Body of pancreas (tissue), 4 donors: ENCODE measurements around the gene ABI1. TPM values are rescaled to one million over a fixed set of nuclear protein-coding genes. Genes with fewer than 3 reads are reported as not detected.

Source experiments
- ATAC-seq: fragments of 150-250 bp; one replicate; pipeline ENCODE4 v1.9.1; 2016
- DNase-seq, 4 donors: peaks; one replicate each; pipeline ENCODE4 v3.0.0-alpha.2; 2019
- H3K27ac ChIP-seq, 4 donors: fragments of 200-600 bp; sonication (generic); 1 replicate in 3 of 4; 2 replicates in 1 of 4; pipeline versions ENCODE4 v1.5.1 to v1.6.1; 2016 to 2019; ENCODE audit warnings: mild to moderate bottlenecking in 1 of 4, mixed read lengths in 1 of 4, moderate library complexity in 1 of 4
- H3K27me3 ChIP-seq, 2 donors: fragments of 200-600 bp; sonication (generic); one replicate each; pipeline ENCODE4 v1.6.0; 2016; ENCODE audit warnings: mild to moderate bottlenecking in 1 of 2
- H3K36me3 ChIP-seq, 2 donors: fragments of 200-600 bp; sonication (generic); replicated peaks in 1 of 2; 2 replicates each; pipeline ENCODE4 v1.5.1; 2016; ENCODE audit warnings: low read depth in 2 of 2; ENCODE audit not compliant: insufficient read depth in 1 of 2
- H3K4me1 ChIP-seq: fragments of 200-600 bp; sonication (generic); one replicate; pipeline ENCODE4 v1.6.0; 2016
- H3K4me3 ChIP-seq, 2 donors: fragments of 200-600 bp; sonication (generic); 1 replicate in 1 of 2; 2 replicates in 1 of 2; pipeline ENCODE4 v1.5.1; 2016 to 2019
- H3K9me3 ChIP-seq, 3 donors: fragments of 200-600 bp; sonication (generic); 1 replicate in 2 of 3; 2 replicates in 1 of 3; pipeline ENCODE4 v1.5.1; 2016
- POLR2A ChIP-seq, 3 donors: fragments of 450-650 bp; IDR thresholded peaks; one replicate each; pipeline ENCODE4 v1.6.1; 2016; ENCODE audit warnings: antibody characterized with exemption in 3 of 3, mild to moderate bottlenecking in 2 of 3
- WGBS, 2 donors: methylation state at CpG; one replicate each; pipeline ENCODE4 v1.1.5; 2017; 5-methylcytosine and 5-hydroxymethylcytosine counted together
- intact Hi-C: fragments of 100-400 bp; cut with DNase I; formaldehyde crosslinking; loops from one replicate; pipeline ENCODE4 v1.15.1; 2023
- total RNA-seq, 2 donors: library from RNA; depleted of rRNA; stranded (reverse); fragments of >200 nt; gene quantifications; one replicate each; pipeline ENCODE4 v1.1.0, GENCODE V29; 2016
- TF ChIP-seq, protein P1 (sequence below), 7 experiments: fragments of 450-650 bp in 4 of 7; fragments of 200-600 bp in 3 of 7; sonication (generic) in 3 of 7; IDR thresholded peaks; one replicate each; pipeline ENCODE4 v1.5.1; 2016 to 2019; ENCODE audit warnings: antibody characterized with exemption in 7 of 7

ABI1 gene
- total RNA-seq, 2 donors from 2014 or later = 13.5 to 24.9 TPM

DNA sequence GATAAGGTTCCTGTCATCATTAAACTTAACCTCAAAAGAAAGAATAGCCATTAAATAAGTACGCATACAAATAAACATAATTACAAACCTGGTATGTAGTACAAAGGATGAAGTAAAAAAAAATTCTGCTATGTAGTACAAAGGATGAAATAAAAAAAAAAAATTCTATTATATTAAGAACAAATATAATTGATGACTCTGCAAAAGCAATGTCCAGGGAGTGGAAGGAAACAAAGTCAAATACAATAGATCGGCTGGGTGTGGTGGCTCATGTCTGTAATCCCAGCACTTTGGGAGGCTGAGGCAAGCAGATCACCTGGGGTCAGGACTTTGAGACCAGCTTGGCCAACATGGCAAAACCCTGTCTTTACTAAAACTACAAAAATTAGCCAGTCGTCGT lies 56.9 kb downstream of the ABI1 start:
- Histone ChIP-seq H3K4me3 (no peak overlapping the region), H3K27ac (no peak overlapping the region), H3K9me3 (no peaks in the 10 kb centered on the region), H3K4me1 (peaks cover 31% of the 10 kb centered on the region), H3K36me3 (no peaks in the 10 kb centered on the region), H3K27me3 (no peaks in the 10 kb centered on the region)
- no peak for TF ChIP-seq POLR2A (IDR thresholded peaks at IDR 0.05)
- TF ChIP-seq, protein P1, sequence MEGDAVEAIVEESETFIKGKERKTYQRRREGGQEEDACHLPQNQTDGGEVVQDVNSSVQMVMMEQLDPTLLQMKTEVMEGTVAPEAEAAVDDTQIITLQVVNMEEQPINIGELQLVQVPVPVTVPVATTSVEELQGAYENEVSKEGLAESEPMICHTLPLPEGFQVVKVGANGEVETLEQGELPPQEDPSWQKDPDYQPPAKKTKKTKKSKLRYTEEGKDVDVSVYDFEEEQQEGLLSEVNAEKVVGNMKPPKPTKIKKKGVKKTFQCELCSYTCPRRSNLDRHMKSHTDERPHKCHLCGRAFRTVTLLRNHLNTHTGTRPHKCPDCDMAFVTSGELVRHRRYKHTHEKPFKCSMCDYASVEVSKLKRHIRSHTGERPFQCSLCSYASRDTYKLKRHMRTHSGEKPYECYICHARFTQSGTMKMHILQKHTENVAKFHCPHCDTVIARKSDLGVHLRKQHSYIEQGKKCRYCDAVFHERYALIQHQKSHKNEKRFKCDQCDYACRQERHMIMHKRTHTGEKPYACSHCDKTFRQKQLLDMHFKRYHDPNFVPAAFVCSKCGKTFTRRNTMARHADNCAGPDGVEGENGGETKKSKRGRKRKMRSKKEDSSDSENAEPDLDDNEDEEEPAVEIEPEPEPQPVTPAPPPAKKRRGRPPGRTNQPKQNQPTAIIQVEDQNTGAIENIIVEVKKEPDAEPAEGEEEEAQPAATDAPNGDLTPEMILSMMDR (IDR thresholded peaks at IDR 0.05) = no peak
- ATAC-seq (no peak), DNase-seq (no peak)
- intact Hi-C loops = no loop called here
- 91% methylated on average over 4 of the region's 4 CpGs for WGBS, 2 donors

GRCh38 chr10:26802527-26802926 lies 58.2 kb downstream of the ABI1 start:
- WGBS, 2 donors = 94 to 99% methylated on average over 3 of the region's 3 CpGs
- no peak for DNase-seq
- Histone ChIP-seq H3K9me3 (no peaks in the 10 kb centered on the region), H3K4me1 (peaks cover 31% of the 10 kb centered on the region), H3K36me3 (no peaks in the 10 kb centered on the region), H3K27me3 (no peaks in the 10 kb centered on the region), H3K4me3 (no peak overlapping the region), H3K27ac (no peak overlapping the region)
- intact Hi-C loops = no loop called here
- TF ChIP-seq, protein P1 (IDR thresholded peaks at IDR 0.05) = no peak
- TF ChIP-seq POLR2A (IDR thresholded peaks at IDR 0.05) = no peak
- ATAC-seq = no peak

DNA sequence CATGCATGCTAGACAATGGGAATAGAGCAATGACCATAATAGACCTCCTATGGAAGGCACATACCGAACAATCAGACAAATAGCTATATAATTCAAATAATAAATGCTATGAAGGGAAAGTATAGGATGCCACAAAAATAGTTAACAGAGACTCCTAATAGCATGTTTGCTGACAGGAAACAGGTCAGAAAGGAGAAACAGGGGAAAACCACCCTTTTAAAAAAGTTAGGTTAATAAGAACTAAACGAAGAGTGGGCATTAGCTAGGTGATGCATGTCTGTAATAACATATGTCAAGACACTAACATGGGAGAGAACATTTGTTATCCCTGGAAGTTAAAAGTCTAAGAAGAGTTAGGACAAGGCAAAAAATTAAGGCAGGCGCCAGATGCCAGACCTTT lies 58.9 kb downstream of the ABI1 start:
- DNase-seq (no peak), ATAC-seq (no peak)
- Histone ChIP-seq H3K36me3 (no peaks in the 10 kb centered on the region), H3K4me3 (no peak overlapping the region), H3K27me3 (no peaks in the 10 kb centered on the region), H3K9me3 (no peaks in the 10 kb centered on the region), H3K4me1 (peaks cover 31% of the 10 kb centered on the region), H3K27ac (no peak overlapping the region)
- TF ChIP-seq, protein P1 (IDR thresholded peaks at IDR 0.05) = no peak
- no peak for TF ChIP-seq POLR2A (IDR thresholded peaks at IDR 0.05)
- intact Hi-C loops = no loop called here
- WGBS, 2 donors = 92 to 93% methylated on average over 3 of the region's 3 CpGs

DNA sequence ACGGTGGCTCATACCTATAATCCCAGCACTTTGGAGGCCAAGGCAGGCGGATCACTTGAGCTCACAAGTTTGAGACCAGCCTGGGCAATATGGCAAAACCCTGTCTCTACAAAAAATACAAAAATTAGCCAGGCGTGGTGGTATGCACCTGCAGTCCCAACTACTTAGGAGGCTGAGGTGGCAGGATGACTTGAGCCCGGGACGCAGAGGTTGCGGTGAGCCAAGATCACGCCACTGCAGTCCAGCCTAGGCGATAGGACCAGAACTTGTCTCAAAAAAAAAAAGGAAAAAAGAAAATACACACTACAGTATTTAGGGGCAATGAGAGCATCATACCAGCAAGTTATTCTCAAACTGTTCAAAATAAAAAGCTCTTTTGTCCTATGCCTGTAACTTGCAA lies 59.5 kb downstream of the ABI1 start:
- H3K4me1 ChIP-seq = peaks cover 31% of the 10 kb centered on the region
- TF ChIP-seq POLR2A (IDR thresholded peaks at IDR 0.05) = no peak
- TF ChIP-seq, protein P1 (IDR thresholded peaks at IDR 0.05) = no peak
- 96 to 100% methylated on average over 8 of the region's 8 CpGs for WGBS, 2 donors
- no peak for ATAC-seq
- intact Hi-C loops = no loop called here
- H3K27ac ChIP-seq = no peak overlapping the region
- no peaks in the 10 kb centered on the region for H3K36me3 ChIP-seq
- H3K9me3 ChIP-seq = no peaks in the 10 kb centered on the region
- H3K27me3 ChIP-seq = no peaks in the 10 kb centered on the region
- DNase-seq = no peak
- H3K4me3 ChIP-seq = no peak overlapping the region

- H3K27me3 ChIP-seq = no peaks in the 10 kb centered on the region
- H3K4me1 ChIP-seq = peaks cover 28% of the 10 kb centered on the region
- intact Hi-C loops = no loop called here
- TF ChIP-seq POLR2A (IDR thresholded peaks at IDR 0.05) = no peak
- TF ChIP-seq, protein P1 (IDR thresholded peaks at IDR 0.05) = no peak
- DNase-seq (no peak), ATAC-seq (no peak)
- H3K9me3 ChIP-seq = no peaks in the 10 kb centered on the region
- H3K4me3 ChIP-seq = no peak overlapping the region
- WGBS, 2 donors = 95% methylated on average over 7 of the region's 7 CpGs
- H3K36me3 ChIP-seq = no peaks in the 10 kb centered on the region
- H3K27ac ChIP-seq = no peak overlapping the region
Measured at GRCh38 chr10:26800468-26800867, 60.3 kb downstream of the ABI1 start.
